ENCODE results near the gene TDO2.

- TF ChIP-seq POLR2AphosphoS5 (IDR thresholded peaks at IDR 0.05; ENCODE audit: low read depth, low read length): no peak
- no peak for TF ChIP-seq POLR2A (IDR thresholded peaks at IDR 0.05; ENCODE audit: low read depth, low read length)
Measured at GRCh38 chr4:155956461-155956860, 53.0 kb downstream of the TDO2 start.
